HG02970 (cell line): ENCODE data around the gene TMUB2.
"Not testable (repeated sequence)": the region's sequence is repeated elsewhere in the genome, so short reads cannot be mapped to it uniquely, and the experiment has no call there.

Experiments
- ATAC-seq: cut with Tn5 transposase; IDR thresholded peaks from one replicate; pipeline ENCODE4 v1.9.1; 2021; ENCODE audit warnings: mild to moderate bottlenecking, moderate library complexity, moderate number of reproducible peaks; ENCODE audit not compliant: unreplicated experiment, low FRiP score

Gene TMUB2

GRCh38 chr17:44217738-44218343, 31.1 kb downstream of the TMUB2 start:
- no peak for ATAC-seq

GRCh38 chr17:44218344-44219107, 31.8 kb downstream of the TMUB2 start:
- peak; percentile 43 for ATAC-seq

- peak; percentile 35 for ATAC-seq
Measured at GRCh38 chr17:44219108-44219615, 32.4 kb downstream of the TMUB2 start.

GRCh38 chr17:44219616-44220212, 32.9 kb downstream of the TMUB2 start, which contains the start of gene UBTF:
Gene UBTF (minus strand): TSS chr17:44219675. CDS start chr17:44218229, 1,446 bp downstream.
- peak; percentile 16 for ATAC-seq

GRCh38 chr17:44220213-44221083, 33.7 kb downstream of the TMUB2 start:
- no peak for ATAC-seq

- no peak for ATAC-seq
Measured at GRCh38 chr17:44221084-44221861, 34.5 kb downstream of the TMUB2 start.

GRCh38 chr17:44221862-44222111, 35.0 kb downstream of the TMUB2 start:
- no peak for ATAC-seq

- no peak for ATAC-seq
Measured at GRCh38 chr17:44222112-44222869, 35.5 kb downstream of the TMUB2 start.

- no peak for ATAC-seq
Measured at GRCh38 chr17:44223541-44224071, 36.8 kb downstream of the TMUB2 start.

- ATAC-seq = no peak
Measured at GRCh38 chr17:44229090-44229489, 42.3 kb downstream of the TMUB2 start.

- no peak for ATAC-seq
Measured at GRCh38 chr17:44230140-44230539, 43.4 kb downstream of the TMUB2 start.

- ATAC-seq = no peak
Measured at GRCh38 chr17:44232061-44232460, 45.3 kb downstream of the TMUB2 start.

GRCh38 chr17:44233582-44233981, 46.8 kb downstream of the TMUB2 start:
- ATAC-seq = no peak

GRCh38 chr17:44235583-44235936, 48.8 kb downstream of the TMUB2 start:
- no peak for ATAC-seq

- no peak for ATAC-seq
Measured at GRCh38 chr17:44236444-44236991, 49.7 kb downstream of the TMUB2 start.

- not testable (repeated sequence) for ATAC-seq
Measured at GRCh38 chr17:44237886-44238285, 51.1 kb downstream of the TMUB2 start.

GRCh38 chr17:44241106-44241624, 54.4 kb downstream of the TMUB2 start:
- no peak for ATAC-seq
